Measurements from ENCODE around the gene PSMD5.

The PSMD5 gene

DNA sequence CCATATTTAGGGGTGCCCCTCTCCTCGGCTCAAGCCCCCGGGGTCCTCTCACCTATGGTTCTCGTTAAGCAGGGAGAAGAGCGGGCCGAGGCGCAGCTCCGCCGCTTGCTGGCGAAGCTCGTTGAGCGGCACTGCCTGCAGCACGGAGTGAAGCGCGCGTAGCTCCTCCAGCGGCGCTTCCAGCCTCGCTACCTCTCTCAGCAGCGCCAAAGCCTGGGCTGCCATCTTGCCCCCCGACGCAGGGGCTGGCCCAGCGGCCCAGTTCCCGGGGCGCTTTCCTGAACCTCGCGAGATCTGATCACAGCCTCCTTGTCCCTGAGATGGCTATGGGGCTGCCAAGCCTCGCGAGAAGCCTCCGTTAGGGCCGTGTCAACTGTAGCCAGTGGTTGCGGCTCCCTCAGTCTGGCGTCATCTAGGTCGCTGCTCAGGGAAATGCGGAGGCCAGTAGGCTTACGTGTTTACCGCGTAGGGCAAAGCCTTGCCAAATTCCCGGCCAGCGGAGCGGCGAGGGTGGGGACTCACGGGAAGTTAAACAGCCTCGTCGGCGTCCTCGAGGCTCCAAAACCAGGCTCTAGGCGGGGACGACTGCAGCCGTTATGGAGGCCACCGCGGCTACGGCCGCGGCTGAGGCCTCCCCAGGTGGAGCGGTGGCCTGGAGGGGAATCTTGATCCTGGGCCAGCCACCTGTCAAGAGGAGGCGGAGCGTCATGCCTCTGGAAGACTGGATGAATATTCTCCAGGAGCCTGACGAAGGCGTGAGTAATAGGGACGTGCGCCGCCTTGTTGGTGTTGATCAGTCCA lies at the start of gene PSMD5:
PSMD5 (minus strand) TSS at position 238 of the 801 bp plus-strand sequence; CDS start at position 225, 13 bp downstream.
- peak within 1 kb of the TSS; percentile 100 for H3K4me3 ChIP-seq (ENCODE audit: low read length)
- TF ChIP-seq, protein P1, sequence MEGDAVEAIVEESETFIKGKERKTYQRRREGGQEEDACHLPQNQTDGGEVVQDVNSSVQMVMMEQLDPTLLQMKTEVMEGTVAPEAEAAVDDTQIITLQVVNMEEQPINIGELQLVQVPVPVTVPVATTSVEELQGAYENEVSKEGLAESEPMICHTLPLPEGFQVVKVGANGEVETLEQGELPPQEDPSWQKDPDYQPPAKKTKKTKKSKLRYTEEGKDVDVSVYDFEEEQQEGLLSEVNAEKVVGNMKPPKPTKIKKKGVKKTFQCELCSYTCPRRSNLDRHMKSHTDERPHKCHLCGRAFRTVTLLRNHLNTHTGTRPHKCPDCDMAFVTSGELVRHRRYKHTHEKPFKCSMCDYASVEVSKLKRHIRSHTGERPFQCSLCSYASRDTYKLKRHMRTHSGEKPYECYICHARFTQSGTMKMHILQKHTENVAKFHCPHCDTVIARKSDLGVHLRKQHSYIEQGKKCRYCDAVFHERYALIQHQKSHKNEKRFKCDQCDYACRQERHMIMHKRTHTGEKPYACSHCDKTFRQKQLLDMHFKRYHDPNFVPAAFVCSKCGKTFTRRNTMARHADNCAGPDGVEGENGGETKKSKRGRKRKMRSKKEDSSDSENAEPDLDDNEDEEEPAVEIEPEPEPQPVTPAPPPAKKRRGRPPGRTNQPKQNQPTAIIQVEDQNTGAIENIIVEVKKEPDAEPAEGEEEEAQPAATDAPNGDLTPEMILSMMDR (IDR thresholded peaks at IDR 0.05; ENCODE audit: insufficient read depth, low read depth, low read length, missing control alignments) = no peak
- peak; percentile 100 for DNase-seq (ENCODE audit: low read depth)

DNA sequence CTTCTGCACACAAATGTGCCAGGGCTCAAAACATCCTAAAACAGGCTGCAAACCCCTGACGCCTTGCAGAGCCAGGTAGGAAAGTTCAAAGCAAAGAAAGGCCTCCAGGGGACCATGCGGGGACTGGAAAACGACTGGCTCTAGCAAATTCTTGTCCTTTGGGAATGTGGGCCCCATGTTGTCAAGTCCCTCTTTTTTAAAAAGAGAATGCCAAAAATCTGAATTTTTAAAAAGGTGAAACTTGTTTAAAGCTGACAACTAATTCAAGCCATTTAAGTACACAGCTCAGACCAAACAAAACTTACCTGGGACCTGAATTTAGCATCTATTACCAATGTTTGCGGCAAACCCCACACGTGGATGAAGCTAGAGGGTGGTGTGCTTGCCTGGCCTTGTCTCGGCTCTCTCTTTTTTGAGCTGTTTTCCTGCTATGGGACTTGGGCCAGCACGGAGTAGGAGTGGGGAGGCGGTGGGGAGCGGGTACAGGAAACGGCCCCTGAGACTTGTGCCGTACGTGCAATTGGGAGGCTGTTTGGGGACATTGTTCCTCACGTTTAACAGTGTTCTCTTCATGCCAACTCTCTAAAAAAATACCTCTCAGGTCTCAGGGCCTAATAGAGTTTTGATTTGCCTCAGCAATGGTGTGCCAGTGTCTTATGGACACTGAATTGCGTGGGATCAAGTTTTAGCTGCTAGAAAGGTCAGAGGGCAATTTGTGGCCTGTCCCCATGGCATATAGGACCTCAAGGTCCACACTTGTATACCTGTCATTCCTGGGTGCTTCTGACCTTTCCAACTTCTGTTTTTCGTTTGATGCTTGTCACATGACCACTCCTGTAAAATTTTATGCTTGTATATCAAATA lies 49.4 kb upstream of the PSMD5 start:
- TF ChIP-seq, protein P1 (IDR thresholded peaks at IDR 0.05; ENCODE audit: insufficient read depth, low read depth, low read length, missing control alignments) = no peak
- no peak overlapping the region for H3K4me3 ChIP-seq (ENCODE audit: low read length)
- no peak for DNase-seq (ENCODE audit: low read depth)

DNA sequence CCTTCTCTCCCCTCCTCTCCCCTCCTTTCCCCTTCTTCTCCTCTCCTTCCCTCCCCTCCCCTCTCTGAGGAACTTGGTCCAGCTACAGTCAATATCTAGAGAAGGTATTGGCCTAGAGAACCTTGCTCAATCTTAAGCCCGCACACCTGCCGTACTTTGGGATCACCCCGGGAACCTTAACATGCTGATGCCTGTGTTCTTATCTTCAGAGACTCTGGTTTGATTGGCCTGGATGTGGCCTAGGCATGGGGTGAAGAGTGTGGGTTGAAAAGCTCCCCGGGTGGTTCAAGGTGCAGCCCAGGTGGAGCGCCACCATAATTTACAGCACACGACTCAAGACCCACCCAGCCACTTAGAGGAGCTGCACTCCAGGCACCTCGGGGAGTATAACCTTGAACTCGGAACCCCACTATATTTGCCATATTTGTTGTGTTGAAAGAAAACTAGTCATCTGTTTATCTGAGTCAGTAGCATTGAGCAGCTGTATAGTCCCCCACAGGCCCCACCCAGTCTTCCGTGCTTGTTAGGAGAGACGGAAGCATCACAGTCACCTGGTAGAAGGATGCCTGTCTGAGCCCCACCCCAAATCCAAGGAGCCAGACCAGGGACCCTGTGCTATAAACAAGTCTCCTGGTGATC lies 48.6 kb upstream of the PSMD5 start:
- TF ChIP-seq, protein P1 (IDR thresholded peaks at IDR 0.05; ENCODE audit: insufficient read depth, low read depth, low read length, missing control alignments) = no peak
- no peak overlapping the region for H3K4me3 ChIP-seq (ENCODE audit: low read length)
- peak; percentile 71 for DNase-seq (ENCODE audit: low read depth)

DNA sequence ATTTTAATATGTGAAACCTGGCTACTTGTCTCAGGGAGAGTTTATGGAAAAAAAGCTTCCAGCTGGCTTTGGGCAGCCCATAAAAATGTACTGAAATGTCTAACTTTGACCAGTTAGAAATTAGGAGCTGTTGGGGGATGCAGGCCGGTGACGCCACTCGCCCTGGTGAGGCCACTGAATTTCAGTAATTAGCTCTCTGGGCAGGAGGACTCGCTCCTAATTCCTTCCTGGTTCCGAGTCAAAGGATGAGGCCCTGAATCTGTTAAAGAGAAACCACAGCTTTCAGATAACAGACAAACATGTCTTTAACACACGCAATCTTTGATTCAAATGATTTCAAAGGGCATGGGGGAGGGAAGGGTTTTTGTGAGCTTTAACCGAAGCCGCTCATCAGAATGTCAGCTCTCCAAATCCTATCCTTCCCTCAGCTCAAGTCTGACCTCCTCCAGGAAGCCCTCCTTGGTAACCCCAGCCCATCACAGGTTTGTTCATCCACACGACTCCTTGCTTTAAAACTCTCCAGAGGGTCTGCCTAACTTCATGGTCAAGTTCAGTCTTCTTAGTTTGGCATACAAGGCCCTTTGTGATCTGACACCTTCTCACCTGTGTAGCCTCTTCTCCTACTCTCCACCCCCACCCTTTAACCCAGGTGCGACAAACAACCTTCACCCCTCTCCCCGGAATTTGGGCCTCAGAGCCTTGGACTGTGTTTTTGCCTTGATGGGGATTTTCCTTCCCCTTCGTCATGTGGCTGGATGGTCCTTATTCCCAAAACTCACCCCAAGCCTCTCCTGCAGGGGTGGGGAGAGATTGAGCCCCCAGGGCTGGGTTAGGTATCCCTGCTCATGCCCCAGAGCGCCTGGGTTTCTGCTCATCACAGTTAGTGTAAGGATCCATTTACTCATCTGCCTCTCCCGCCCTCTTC lies 47.9 kb upstream of the PSMD5 start:
- H3K4me3 ChIP-seq (ENCODE audit: low read length) = no peak overlapping the region
- TF ChIP-seq, protein P1 (IDR thresholded peaks at IDR 0.05; ENCODE audit: insufficient read depth, low read depth, low read length, missing control alignments) = no peak
- no peak for DNase-seq (ENCODE audit: low read depth)

DNA sequence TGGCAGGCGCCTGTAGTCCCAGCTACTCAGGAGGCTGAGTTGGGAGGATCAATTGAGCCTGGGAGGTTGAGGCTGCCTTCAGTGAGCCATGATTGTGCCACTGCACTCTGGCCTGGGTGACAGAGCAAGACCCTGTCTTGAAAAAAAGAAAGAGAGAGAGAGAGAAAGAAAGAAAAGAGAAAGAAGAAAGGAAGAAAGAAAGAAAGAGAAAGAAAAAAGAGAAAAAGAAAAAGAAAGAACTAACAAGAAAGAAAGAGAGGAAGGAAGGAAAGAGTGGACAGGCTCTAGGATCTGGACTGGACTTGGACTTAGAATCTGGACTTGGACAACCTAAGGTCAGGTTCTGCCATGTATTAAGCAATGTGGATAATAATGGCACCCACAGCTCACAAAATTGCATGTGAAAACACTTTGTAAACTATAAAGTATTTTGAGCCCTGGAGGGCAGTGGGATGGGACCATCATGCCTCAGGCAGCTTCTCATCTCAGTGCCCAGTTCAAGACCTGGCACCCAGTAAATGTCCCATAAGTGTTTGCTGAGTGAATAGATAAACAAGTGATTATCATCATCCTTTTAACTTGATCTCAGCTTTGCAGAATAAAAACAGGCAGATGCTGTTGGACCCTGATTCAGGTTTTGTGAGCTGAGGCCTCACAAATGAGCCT lies 47.0 kb upstream of the PSMD5 start:
- no peak for DNase-seq (ENCODE audit: low read depth)
- TF ChIP-seq, protein P1 (IDR thresholded peaks at IDR 0.05; ENCODE audit: insufficient read depth, low read depth, low read length, missing control alignments) = no peak
- H3K4me3 ChIP-seq (ENCODE audit: low read length) = no peak overlapping the region
